PFSK-1 (cell line): ENCODE measurements around the gene MIDN.

Experiments used
- FOXP2 ChIP-seq: optimal IDR thresholded peaks from 2 replicates; pipeline ENCODE3; 2011; ENCODE audit warnings: borderline replicate concordance, control low read depth, inconsistent platforms; ENCODE audit not compliant: insufficient read depth; ENCODE audit errors: extremely low read length, extremely low read depth
- POLR2AphosphoS5 ChIP-seq: IDR thresholded peaks from 2 replicates; pipeline ENCODE4 v1.6.1; 2012; ENCODE audit warnings: low read depth, mild to moderate bottlenecking, control low read depth, low read length, moderate library complexity
- REST ChIP-seq, 2 experiments: IDR thresholded peaks; 2 replicates each; pipeline versions ENCODE4 v1.6.1 to v1.8.0; 2011 to 2012; ENCODE audit warnings: low read depth in 2 of 2, low read length in 2 of 2, control low read depth in 1 of 2, inconsistent platforms in 1 of 2, mild to moderate bottlenecking in 1 of 2, moderate library complexity in 1 of 2; ENCODE audit not compliant: insufficient read depth in 1 of 2
- SIN3A ChIP-seq: IDR thresholded peaks from 2 replicates; pipeline ENCODE4 v1.6.1; 2012; ENCODE audit warnings: mild to moderate bottlenecking, low read length, moderate library complexity, borderline replicate concordance; ENCODE audit not compliant: insufficient read depth
- TAF1 ChIP-seq: IDR thresholded peaks from 2 replicates; pipeline ENCODE4 v1.6.1; 2012; ENCODE audit warnings: low read length, control low read depth, borderline replicate concordance; ENCODE audit not compliant: insufficient read depth

MIDN gene

GRCh38 chr19:1206864-1207450, 41.4 kb upstream of the MIDN start:
- TF ChIP-seq SIN3A (no peak), TAF1 (no peak), FOXP2 (peak; percentile 10), REST (IDR thresholded peaks at IDR 0.05; ENCODE audit: insufficient read depth in 1 of 2, low read depth in 2 of 2, low read length in 2 of 2) (no peak)

GRCh38 chr19:1210227-1210538, 38.2 kb upstream of the MIDN start:
- TF ChIP-seq REST (IDR thresholded peaks at IDR 0.05; ENCODE audit: insufficient read depth in 1 of 2, low read depth in 2 of 2, low read length in 2 of 2) (no peak), TAF1 (no peak), FOXP2 (no peak), SIN3A (no peak), POLR2AphosphoS5 (no peak)

- no peak for TF ChIP-seq TAF1
- peak; percentile 38 for TF ChIP-seq FOXP2
Observed at GRCh38 chr19:1211494-1212234, 36.7 kb upstream of the MIDN start.

GRCh38 chr19:1213391-1214286, 34.7 kb upstream of the MIDN start:
- TF ChIP-seq FOXP2 (peak; percentile 38), SIN3A (no peak), POLR2AphosphoS5 (peak; percentile 45; the same call in 1 of the 2 replicates)

- TF ChIP-seq REST (IDR thresholded peaks at IDR 0.05; ENCODE audit: insufficient read depth in 1 of 2, low read depth in 2 of 2, low read length in 2 of 2) (no peak), SIN3A (no peak), FOXP2 (no peak), POLR2AphosphoS5 (no peak), TAF1 (no peak)
Observed at GRCh38 chr19:1214299-1214861, 34.0 kb upstream of the MIDN start.
